ENCODE data around the gene ITPK1.
"Not testable (repeated sequence)": the region's sequence is repeated elsewhere in the genome, so short reads cannot be mapped to it uniquely, and the experiment has no call there.

- not testable (repeated sequence) for TF ChIP-seq EZH2 (IDR thresholded peaks at IDR 0.05; ENCODE audit: borderline replicate concordance, low read depth, low read length, severe bottlenecking); POLR2A (IDR thresholded peaks at IDR 0.05; ENCODE audit: low read depth, low read length); CTCF (IDR thresholded peaks at IDR 0.05; ENCODE audit: extremely low read depth in 1 of 2, insufficient read depth in 1 of 2, low read depth in 1 of 2, low read length in 2 of 2); JUN (IDR thresholded peaks at IDR 0.05; ENCODE audit: borderline replicate concordance, insufficient read depth, insufficient read length, low read depth); MAX (IDR thresholded peaks at IDR 0.05; ENCODE audit: insufficient read depth, insufficient read length); POLR2AphosphoS5 (IDR thresholded peaks at IDR 0.05; ENCODE audit: insufficient read depth, low read depth, low read length); GATA2 (IDR thresholded peaks at IDR 0.05; ENCODE audit: insufficient read depth, insufficient read length, low read depth, low read length); MYC (IDR thresholded peaks at IDR 0.05; ENCODE audit: low read depth, low read length); FOS (IDR thresholded peaks at IDR 0.05; ENCODE audit: borderline replicate concordance, insufficient read depth, low read length)
Observed at GRCh38 chr14:93158349-93158748, 42.6 kb upstream of the ITPK1 start.
